ENCODE measurements around the gene FAM168B.
A peak's percentile ranks its signal among the peaks of the same experiment; 100 is the strongest.
"Not testable (repeated sequence)": the region's sequence is repeated elsewhere in the genome, so short reads cannot be mapped to it uniquely, and the experiment has no call there.

The FAM168B gene, protein sequence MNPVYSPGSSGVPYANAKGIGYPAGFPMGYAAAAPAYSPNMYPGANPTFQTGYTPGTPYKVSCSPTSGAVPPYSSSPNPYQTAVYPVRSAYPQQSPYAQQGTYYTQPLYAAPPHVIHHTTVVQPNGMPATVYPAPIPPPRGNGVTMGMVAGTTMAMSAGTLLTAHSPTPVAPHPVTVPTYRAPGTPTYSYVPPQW

GRCh38 chr2:131093006-131093695, at the start of gene FAM168B:
TSS of gene FAM168B (minus strand) at chr2:131093460. CDS start at chr2:131082646, 10,814 bp downstream.
- DNase-seq (ENCODE audit: low spot score): peak; percentile 83

DNA sequence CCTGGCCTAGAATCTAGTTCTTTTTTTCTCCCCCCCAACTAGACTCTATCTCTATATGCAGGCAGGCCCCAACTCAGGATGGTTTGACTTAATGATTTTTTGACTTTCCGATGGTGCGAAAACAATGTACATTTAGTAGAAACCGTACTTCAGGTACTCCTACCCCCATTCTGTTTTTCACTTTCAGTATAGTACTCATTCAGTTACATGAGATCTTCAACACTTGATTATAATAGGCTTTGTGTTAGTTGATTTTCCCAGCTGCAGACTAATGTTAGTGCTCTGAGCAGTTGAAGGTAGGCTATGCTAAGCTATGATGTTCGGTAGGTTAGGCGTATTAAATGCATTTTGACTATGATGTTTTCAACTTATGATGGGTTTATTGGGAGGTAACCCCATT, 49.6 kb upstream of the FAM168B start:
- DNase-seq (ENCODE audit: low spot score): no peak

- no peak for DNase-seq (ENCODE audit: low spot score)
Observed at GRCh38 chr2:131140581-131140980, 47.3 kb upstream of the FAM168B start.

DNA sequence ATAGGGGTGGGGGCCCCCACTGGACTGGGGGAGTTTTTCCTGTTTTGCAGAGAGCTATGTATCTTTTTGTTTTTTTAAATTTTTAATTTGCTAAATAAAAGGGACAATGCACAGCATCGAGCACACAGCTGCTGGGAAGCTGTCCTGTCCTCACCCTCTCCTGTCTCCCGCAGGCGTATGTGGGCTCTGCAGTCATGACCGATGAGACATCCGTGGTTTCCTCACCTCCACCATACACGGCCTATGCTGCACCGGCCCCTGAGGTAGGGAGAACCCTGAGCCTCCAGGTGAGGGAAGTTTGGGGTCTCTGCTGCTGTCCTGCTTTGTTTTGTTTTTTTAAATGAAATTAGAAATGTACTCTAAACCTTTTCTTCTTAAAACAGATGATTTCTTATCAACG, 39.5 kb upstream of the FAM168B start:
- no peak for DNase-seq (ENCODE audit: low spot score)

- no peak for DNase-seq (ENCODE audit: low spot score)
Observed at GRCh38 chr2:131130298-131130596, 37.0 kb upstream of the FAM168B start.

DNA sequence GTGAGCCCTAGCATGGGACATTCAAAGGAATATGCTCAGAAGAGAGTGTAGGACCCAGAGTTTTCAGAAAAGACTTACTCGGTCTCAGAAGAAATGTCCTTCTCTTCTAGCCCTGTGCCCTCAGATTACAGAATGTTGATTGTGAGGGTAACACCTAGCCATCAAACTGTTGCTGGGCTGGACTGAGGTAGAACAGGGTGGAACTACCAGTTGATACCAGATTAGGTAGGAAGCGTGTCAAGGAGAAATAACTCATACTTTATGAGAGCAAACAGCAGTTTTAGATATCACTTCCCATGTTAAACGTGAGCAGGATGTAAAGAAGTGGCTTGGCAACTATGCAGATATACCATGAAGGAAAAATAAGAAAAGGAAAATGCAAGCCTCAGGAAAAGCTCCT, 34.7 kb upstream of the FAM168B start:
- no peak for DNase-seq (ENCODE audit: low spot score)

- peak; percentile 66 for DNase-seq (ENCODE audit: low spot score)
Observed at GRCh38 chr2:131127076-131127475, 33.8 kb upstream of the FAM168B start.

- DNase-seq (ENCODE audit: low spot score): peak; percentile 62
Observed at GRCh38 chr2:131126436-131126835, 33.2 kb upstream of the FAM168B start.

GRCh38 chr2:131125195-131125757, 32.0 kb upstream of the FAM168B start:
- DNase-seq (ENCODE audit: low spot score): peak; percentile 17

DNA sequence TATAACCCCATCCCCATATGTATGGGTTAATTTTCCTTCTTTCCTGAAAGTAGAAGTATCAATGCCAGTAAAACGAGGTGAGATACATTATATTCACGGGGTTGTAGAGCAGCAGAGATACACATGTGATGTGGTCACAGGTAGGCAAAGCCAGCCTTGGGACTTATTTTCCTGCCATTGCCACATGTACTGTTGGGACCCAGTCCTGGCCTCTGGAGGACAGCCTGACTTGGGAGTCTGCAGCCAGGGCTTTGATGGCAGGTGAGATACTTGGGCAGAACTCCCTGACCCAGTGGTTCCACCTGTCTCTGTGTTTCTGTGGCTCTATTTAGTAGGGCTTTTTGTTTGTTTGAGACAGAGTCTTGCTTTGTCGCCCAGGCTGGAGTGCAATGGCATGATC, 29.9 kb upstream of the FAM168B start:
- DNase-seq (ENCODE audit: low spot score): no peak

GRCh38 chr2:131122496-131122895, 29.2 kb upstream of the FAM168B start:
- no peak for DNase-seq (ENCODE audit: low spot score)

DNA sequence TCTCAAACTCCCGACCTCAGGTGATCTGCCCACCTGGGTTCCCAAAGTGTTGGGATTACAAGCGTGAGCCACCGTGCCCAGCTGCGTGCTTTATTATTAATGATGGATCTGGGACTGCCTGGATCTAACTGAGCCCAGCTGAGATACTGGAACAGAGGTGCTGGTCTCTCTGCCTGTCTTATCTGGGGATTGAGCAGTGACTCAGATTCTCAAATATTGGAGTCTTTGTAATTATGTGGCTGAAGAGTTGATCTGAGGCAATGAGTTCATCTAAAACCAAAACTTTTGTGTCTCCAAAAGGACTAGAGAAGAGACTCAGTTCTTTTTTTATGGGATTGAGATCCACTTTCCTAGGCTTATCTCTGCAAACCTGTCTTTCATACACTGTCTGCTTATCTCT, 28.2 kb upstream of the FAM168B start:
- no peak for DNase-seq (ENCODE audit: low spot score)

GRCh38 chr2:131120815-131121317, 27.6 kb upstream of the FAM168B start:
- DNase-seq (ENCODE audit: low spot score): no peak

DNA sequence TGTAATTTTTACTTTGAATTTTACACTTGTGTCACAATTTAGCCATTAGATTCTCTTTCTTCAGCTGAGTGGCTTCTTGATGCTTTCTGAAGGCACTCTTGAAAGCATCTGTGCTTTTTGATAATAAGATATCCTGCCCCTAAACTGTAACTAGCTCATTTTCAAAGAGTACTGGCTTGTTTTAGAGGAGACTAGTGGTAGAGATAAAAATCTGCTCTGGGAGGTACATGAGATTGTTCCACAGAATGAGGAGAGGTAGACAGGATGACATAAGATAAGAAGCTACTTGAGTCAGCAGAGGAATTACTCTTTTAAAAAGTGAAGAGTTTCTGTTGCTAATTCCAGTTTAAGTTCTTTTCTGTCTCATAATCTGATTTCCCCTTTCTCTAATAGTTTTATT, 22.5 kb upstream of the FAM168B start:
- no peak for DNase-seq (ENCODE audit: low spot score)

DNA sequence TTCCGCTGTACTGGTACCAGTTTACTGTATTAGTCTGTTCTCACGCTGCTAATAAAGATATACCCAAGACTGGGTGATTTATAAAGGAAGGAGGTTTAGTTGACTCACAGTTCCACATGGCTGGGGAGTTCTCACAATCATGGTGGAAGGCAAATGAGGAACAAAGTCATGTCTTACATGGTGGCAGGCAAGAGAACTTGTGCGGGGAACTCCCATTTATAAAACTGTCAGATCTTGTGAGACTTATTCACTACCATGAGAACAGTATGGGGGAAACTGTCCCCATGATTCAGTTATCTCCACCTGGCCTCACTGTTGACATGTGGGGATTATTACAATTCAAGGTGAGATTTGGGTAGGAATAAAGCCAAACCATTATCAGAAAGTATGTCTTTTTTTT, 21.7 kb upstream of the FAM168B start:
- DNase-seq (ENCODE audit: low spot score): not testable (repeated sequence)

DNA sequence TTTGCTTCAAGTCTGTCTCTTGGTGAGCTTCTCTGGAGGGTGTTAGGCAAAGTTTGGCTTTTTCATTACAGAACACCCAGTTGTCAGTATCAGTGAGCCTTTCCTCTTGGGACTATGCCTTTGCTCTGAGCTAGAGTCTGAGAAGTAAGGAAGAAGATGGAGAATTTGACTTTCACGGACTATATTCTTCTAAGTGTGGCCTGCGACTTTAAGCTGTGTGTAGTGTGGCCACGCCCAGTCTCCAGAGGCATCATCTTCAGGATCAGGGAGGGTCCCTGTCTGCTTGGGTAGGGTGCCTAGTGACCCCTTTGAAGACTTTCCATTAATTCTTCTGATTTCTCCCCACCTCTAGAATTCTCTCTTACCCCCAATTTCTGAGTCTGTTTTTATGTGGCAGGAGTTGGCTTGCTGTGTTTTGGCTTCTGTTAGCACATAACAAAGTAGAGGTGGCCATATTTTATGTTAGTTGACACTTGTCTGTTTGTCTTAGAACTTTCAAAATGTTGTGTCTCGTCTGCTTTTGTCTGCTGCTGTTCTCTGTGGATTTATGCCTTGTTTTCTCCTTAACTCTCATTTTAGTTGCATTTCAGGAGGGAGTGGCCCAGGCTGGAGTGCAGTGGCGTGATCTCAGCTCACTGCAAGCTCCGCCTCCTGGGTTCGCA, 20.4 kb upstream of the FAM168B start:
- DNase-seq (ENCODE audit: low spot score): no peak

DNA sequence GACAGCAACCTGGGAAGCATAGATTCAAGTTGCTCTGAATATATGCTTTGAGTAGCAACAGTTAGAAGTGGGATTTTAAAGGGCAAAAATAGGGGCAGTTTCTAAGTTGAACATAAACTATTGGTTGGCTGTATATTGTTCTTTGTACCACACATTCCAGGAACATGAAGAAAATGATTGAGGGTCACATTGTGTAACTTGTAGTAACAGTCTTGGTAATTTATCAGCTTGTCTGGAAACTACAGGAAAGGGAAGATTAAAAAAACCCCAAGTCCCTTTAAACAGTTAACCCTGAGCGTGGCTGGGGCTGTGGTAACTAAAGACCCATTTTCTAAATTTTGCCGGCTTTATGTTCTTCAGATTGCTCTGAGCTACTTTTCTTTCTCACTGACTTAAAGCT, 19.3 kb upstream of the FAM168B start:
- no peak for DNase-seq (ENCODE audit: low spot score)

GRCh38 chr2:131105950-131106801, 12.9 kb upstream of the FAM168B start:
- DNase-seq (ENCODE audit: low spot score): no peak

DNA sequence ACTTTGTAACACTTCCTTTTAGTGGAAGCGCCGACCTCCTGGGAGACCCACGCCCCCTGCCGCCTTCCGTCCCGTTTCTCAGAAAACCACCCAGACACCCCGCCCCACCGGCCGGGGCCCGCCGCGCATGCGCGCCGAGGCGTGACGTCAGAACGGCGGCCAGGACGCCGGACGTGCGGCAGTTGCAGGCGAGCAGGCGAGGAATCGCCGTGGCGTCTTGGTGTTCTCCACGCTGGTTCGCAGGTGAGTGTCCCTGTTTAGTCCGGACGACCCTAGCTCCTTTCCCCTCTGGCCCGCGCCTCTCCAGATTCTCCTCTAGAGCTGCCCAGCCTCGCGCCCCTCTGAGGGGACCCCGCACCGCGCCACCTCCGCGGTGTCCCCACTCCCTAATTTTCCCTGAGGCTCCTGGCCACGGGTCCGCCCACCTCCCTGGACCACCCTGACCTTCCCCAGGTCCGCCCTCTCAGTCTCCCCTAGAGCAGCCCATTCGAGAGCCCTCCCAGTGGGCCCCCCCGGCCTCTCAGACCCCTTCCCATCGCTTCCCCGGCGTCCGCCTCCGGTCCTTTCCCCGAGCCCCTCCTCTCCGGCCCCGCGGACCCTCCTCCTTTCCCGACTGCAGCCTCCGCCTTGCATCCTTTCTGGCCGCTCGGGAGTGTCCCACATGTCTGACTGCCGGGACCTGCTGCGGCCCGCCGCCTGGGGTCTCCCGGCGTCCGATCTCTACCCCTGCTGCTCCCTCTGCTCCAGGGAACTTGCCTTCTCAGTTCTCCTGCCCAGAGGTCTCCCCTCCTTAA, 12.1 kb upstream of the FAM168B start, which contains the start of gene PLEKHB2:
Gene PLEKHB2, plus strand, starts transcription at position 181 of the 794 bp plus-strand sequence. CDS start 15,606 bp downstream, outside the sequence.
- DNase-seq (ENCODE audit: low spot score): peak; percentile 88

- DNase-seq (ENCODE audit: low spot score): no peak
Observed at GRCh38 chr2:131104487-131105155, 11.4 kb upstream of the FAM168B start.

GRCh38 chr2:131103165-131103564, 9.9 kb upstream of the FAM168B start:
- DNase-seq (ENCODE audit: low spot score): no peak

Data from globus pallidus (tissue), 1 donor.